ENCODE results near the gene ARFGAP1.

The ARFGAP1 gene

GRCh38 chr20:63234693-63235398, 37.8 kb upstream of the ARFGAP1 start:
- no peak for DNase-seq (ENCODE audit: low read depth)
- TF ChIP-seq CTCF (IDR thresholded peaks at IDR 0.05; ENCODE audit: low read length, missing control alignments): peak; percentile 35
- no peak overlapping the region for H3K4me3 ChIP-seq (replicated peaks; ENCODE audit: low read depth, low read length)

GRCh38 chr20:63235399-63235983, 37.1 kb upstream of the ARFGAP1 start, which contains the start of gene BIRC7:
Gene BIRC7 (plus strand): TSS chr20:63235905. CDS start chr20:63236097, 192 bp downstream.
- H3K4me3 ChIP-seq (replicated peaks; ENCODE audit: low read depth, low read length): no peak within 1 kb of the TSS
- no peak for TF ChIP-seq CTCF (IDR thresholded peaks at IDR 0.05; ENCODE audit: low read length, missing control alignments)
- DNase-seq (ENCODE audit: low read depth): no peak

GRCh38 chr20:63236116-63236837, 36.3 kb upstream of the ARFGAP1 start:
- TF ChIP-seq CTCF (IDR thresholded peaks at IDR 0.05; ENCODE audit: low read length, missing control alignments): no peak
- no peak for DNase-seq (ENCODE audit: low read depth)
- no peak overlapping the region for H3K4me3 ChIP-seq (replicated peaks; ENCODE audit: low read depth, low read length)

- H3K4me3 ChIP-seq (replicated peaks; ENCODE audit: low read depth, low read length): no peak overlapping the region
- DNase-seq (ENCODE audit: low read depth): no peak
- TF ChIP-seq CTCF (IDR thresholded peaks at IDR 0.05; ENCODE audit: low read length, missing control alignments): no peak
These were observed 34.6 kb upstream of the ARFGAP1 start for GRCh38 chr20:63238031-63238430.

GRCh38 chr20:63238514-63239125, 34.0 kb upstream of the ARFGAP1 start:
- DNase-seq (ENCODE audit: low read depth): no peak
- TF ChIP-seq CTCF (IDR thresholded peaks at IDR 0.05; ENCODE audit: low read length, missing control alignments): no peak
- H3K4me3 ChIP-seq (replicated peaks; ENCODE audit: low read depth, low read length): no peak overlapping the region

GRCh38 chr20:63239431-63239830, 33.2 kb upstream of the ARFGAP1 start:
- no peak for DNase-seq (ENCODE audit: low read depth)
- no peak overlapping the region for H3K4me3 ChIP-seq (replicated peaks; ENCODE audit: low read depth, low read length)
- no peak for TF ChIP-seq CTCF (IDR thresholded peaks at IDR 0.05; ENCODE audit: low read length, missing control alignments)
